Renal pelvis (tissue), 4 donors: ENCODE results near the gene PRPF40A. TPM values are rescaled to one million over a fixed set of nuclear protein-coding genes. Genes with fewer than 3 reads are reported as not detected.

ENCODE experiments used
- DNase-seq: peaks from one replicate; pipeline ENCODE4 v3.0.0-alpha.2; 2013
- polyA plus RNA-seq, 3 donors: library from polyadenylated mRNA; unstranded; fragments of 120-200 nt; gene quantifications; one replicate each; pipeline ENCODE4 v1.2.1, GENCODE V29; 2013; ENCODE audit not compliant: insufficient read length in 3 of 3

Gene PRPF40A
- polyA plus RNA-seq, 3 donors, result 133 to 149 (median 139) TPM

DNA sequence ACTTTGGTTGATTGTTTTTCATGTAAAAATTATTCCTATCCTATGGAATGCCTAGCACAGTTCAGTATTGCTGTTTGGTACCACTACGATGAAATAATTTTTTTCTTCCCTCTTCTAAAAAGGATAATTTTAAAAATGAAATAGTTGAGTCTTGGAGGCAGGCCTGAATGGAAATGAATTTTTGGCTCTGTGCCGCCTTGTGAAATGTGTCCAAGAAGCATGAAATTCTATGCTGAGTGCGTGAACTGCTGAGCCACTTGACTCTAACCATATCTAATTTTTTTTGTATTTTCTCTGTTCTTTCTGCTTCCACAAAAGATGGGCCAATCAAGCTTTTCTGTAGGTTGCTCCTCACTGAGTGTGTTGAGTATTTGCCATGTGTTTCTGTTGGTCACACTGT lies 95.0 kb downstream of the PRPF40A start:
- DNase-seq, result no peak

DNA sequence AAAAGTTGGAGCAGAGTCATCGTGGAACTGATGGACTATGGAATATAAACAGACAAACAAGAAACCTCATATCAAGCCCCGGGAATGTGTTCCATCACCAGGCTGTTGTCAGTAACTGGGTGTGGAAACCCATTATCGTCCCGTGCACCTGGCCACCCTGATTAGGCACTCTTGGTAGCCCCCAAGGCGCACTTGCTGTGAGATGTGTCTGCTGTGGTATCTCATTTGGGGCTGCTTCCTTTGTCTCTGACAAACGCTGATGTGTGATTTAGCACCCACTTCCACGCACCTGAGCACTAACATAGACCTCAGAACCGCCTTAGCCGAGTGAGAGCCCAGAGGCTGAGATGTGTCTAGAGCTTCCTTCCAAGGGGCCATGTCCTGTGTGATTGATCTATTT lies 96.3 kb downstream of the PRPF40A start:
- no peak for DNase-seq

DNA sequence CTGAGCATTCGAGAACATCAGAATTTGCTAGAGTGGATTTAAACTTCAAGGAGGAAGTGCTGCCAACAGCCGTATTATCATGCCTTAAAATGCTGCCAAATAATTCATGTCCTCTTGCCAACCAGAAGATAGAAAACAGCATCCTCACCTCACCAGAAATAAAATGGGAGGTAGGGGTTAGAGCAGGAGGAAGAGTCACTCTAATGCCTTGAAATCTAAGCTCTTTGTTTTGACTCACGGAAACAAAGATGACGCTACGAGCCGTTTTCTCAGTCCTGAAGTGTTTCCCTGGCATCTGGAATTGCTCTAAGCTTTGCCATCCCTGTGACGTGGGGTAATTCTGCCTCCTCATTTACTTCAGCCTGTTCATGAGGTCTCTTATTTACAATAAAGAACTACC lies 97.1 kb downstream of the PRPF40A start:
- DNase-seq, result no peak

DNA sequence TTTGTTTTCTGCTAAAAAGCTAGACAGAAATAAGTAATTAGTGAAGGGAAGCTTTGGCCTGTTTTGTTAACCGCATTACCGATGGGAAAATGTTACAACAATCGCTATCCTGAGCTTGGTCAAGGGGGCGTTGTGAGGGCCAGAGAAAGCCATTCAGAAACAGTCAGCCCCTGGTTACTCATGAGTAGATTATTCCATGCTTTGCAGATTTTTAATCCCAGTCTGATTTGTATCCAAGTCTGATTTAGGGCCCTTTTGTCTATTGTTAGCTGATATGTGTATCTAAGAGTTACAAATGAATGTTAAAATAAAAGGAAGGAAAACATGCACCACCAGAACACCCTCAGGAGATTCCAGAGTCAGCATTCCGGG lies 99.1 kb downstream of the PRPF40A start:
- DNase-seq, result no peak

DNA sequence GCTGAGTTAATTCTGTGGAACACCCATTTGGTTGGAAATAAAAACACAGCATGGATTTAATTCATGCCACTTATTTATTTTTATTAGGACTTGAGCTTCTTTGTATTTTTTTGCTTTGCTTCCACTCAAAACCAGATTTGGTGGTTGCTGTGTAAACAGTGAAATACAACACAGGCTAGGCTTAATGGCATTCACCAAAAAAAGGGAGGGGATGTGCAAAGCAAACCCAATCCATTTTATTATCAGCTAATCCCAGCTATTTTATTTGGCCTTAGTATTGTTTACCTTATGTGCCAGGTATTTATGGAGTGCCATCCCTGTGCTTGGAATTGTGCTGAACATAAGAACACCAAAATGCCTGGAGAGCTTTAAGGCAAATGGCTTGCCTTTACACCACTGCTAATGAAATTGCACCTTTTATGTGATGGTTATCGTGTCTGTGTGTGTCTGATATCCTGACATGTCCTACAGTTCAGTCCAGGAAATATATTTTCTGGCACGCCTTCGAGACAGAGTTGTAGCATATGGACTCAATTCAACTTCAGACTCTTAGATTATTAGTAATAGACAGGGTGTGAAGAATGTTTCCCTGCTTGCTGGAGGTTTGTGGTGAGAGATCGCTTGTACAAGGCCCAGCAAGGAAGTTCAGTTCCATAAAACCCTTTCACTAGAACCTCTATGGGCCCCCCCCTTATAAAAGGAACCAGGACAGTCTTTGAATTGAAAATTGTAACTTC lies 99.6 kb downstream of the PRPF40A start:
- no peak for DNase-seq

DNA sequence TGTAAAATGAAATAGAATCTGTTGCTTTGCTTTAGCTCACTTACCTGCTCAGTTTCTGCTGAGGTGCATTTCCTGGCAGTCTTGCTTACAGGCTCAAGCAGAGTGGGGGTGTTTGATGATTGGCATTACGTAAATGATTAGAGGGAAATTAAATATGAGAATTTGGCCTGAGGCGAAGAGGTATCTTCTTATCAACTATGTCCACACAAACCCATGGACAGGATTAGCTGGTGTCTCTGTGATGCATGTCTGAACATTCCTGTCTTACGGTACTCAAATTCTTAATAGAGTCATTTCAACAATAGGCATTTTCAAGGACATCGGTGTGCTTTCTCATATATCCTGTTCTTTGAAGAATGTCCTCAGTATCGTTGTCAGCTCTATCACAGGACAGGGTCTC lies 102.1 kb downstream of the PRPF40A start:
- DNase-seq, result no peak

DNA sequence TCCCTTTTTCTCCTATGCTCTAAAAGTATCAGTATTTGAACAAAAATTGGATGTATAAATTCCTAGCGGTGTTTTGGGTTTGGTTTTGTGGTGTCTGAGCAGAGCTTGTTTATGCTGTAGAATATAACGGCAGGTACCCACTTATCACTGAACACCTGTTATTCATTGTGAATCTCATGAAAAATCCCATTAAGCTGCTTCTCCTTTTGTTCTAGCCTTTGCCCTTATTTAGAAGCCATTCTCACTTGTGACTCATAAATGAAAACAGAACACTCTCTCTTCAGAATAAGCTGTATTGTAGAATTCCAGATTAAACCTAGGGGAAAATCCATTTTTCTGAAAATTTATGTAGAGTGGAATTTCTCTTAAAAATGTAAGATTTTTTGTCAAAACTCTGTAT lies 104.0 kb downstream of the PRPF40A start:
- DNase-seq, result no peak

DNA sequence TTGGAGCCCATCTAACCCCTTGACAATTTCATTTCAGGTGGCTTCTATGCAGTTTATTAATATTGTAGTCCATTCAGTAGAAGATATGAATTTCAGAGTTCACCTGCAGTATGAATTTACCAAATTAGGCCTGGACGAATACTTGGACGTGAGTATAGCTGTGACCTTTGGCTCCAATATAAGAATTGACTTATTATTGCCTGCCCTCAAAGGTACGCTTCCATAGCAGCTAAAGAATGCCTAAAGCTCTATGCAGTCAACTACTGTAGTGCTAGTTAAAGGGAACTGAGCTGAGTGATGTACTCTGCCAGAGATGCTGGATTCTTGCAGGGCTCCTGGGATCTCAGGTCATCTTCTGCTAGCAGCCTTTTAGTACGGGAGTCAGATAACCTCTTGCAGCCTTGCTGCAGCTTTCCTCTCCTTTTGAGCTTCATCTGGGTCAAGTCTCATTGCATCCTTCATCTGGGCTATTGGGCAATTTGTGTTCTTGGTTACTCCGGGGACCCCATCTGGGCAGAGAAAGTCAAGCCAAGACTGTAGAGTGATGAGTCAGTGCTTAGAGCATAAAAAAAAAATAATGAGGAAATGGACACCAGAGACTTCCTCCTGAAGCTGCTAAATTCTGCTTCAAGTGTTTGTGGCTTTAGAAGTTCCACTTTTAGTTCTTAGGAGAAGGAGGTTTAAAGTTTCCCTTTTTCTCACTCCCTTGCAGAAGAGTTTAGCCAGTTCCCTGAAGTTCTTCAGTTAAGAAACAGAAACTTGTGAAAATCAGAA lies 105.6 kb downstream of the PRPF40A start:
- DNase-seq, result no peak

DNA sequence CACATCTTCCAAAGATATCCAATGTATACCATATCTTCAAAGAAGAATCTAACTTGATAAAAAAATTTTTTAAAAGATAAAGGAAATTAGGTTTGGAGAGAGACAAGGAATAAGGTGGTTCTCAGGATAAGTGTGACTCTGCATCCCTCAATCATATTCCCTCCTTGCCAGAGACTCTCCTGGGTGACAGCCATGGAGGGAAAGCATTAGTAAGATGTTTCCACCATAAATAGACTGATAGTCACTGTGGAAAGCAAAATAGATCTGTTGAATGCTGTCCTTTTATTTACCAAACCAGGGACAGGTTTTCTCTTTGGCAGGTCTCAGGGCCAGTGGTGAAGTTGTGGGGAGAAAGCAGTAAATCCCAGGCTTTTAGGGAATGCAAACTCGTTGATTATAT lies 107.6 kb downstream of the PRPF40A start:
- no peak for DNase-seq

DNA sequence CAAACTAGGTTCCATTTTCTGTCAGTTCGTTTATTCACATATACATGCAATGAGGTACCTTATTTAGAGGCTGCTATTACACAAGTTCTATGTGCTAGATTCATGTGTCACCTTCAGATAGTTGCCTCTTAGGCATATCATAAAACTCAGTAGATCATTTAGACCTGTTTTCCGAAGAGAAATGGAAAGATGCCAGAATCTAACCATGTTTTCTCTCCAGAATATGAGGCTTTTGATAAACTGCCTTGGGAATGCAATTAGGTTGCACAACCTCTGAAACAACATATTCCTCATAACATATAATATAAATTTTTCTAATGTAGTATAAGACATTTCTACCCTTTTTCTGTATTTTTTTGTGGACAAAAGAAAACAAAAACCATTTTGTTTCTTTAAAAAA lies 108.1 kb downstream of the PRPF40A start:
- no peak for DNase-seq

DNA sequence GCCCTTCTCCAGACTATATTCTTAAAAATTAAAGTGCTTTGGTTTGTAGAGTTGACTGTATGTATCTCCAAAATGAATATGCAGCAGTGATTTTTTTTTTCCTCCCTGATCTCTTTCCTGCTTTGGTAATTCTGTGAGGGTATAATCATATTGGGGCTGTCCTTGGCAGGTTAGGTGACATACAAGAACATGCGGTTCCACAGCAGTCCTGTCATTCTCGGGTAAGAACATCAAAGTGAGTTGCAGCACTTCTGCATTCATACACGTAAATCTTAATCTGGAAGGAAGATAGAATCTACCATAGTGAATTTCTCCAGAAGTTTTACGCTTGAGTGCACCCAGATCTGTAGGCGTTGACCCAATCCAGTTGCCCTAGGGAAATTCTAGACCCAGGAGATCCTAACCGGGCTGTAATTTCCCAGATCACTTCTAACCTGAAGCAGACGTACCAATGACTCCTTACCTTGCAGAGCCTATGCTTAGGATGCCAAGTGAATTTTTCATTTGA lies 109.4 kb downstream of the PRPF40A start:
- DNase-seq, result no peak

DNA sequence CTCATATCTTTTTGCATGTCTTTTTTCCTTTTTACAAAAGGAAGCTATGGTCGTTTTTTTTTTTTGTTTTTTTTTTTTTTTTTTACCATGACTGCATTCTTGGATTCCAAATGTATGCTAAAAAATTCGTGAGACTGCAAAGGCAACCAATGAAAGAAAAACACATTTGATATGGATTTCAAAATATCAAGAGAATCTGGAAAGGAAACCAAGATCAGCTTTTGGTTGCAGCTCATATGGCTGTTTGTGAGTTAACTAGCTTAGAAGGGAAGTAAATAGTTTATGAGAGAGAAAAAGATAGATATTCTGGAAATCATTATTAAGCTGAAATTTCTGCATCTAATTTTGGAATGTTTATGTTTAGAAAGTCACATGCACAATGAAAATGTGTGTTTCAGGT lies 110.3 kb downstream of the PRPF40A start:
- DNase-seq, result no peak

DNA sequence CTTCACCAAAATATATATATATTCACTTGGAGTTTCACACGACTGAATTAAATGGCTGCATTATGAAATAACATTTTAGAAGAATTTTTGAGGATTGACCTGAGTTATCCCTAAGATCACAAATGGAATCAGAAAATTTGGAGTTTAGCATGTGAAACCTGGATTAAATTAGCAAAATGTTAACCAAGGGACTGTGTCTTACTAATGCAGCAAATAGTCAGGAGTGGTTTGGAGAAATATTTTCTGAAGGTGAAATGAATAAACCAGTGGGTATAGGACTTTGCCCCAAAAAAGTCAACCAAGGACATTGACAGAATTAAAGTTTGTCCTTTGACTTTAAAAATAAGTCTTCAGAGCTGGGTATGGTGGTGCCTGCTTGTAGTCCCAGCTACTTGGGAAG lies 111.2 kb downstream of the PRPF40A start:
- no peak for DNase-seq

DNA sequence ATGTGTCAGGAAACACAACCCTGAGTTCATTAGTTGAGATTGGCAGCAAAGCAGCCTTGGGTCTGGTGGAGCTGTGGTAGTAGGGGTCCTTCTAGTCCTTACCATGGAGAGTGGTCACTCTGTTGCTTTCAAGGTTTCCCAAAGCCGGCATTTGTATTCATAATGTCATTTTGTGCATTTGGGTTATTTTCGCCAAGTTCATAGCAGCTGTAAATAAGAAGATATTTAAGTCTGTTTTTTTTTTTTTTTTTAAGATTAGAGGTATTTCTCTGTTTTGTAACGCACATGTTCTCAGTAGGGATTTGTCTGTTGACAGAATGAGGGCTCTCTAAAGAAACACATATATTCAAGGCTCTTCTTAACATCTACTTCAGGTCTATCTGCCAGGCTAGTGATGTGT lies 114.1 kb downstream of the PRPF40A start:
- DNase-seq, result no peak

DNA sequence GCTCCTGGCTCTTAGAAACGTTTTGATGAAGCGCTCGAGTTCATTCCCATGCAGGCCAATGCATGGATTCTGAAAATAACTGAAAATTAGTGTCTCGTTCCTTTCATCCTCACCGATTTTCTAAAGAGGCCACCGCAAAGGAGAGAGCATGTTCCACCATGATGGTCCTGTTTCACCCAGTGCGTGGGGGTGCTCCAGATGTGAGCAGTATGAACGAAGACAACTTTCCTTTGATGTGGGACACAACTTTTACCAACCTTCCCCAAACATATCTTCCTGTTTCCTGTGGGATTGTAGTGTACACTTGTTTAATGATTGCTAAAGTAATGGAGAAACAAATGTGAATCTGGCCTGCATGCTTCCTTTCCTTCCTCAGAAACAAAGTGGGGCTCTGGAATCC lies 114.5 kb downstream of the PRPF40A start:
- DNase-seq, result no peak

Other genes starting within 250 kb of the PRPF40A start
- gene ARL6IP6, start 1.2 kb upstream of the PRPF40A start, polyA plus RNA-seq, result 10 to 100 TPM; 55.3 to 58.1 (median 57.1) TPM